Stimulated activated CD4-positive, alpha-beta T cell treated with anti-CD3 and anti-CD28 coated beads, Interleukin-12 subunit alpha, Interleukin-12 subunit beta, amount 100 ng/mL, for 4 hours (primary cell): ENCODE data around the gene PTCH2.
A peak's percentile ranks its signal among the peaks of the same experiment; 100 is the strongest.
"Not testable (repeated sequence)": the region's sequence is repeated elsewhere in the genome, so short reads cannot be mapped to it uniquely, and the experiment has no call there.

Source experiments
- DNase-seq: peaks from one replicate; pipeline ENCODE4 v3.0.0-alpha.2; 2020

Gene PTCH2

GRCh38 chr1:44819608-44820327 is 23.3 kb downstream of the PTCH2 start:
- DNase-seq, result peak; percentile 73

GRCh38 chr1:44819196-44819607 is 23.9 kb downstream of the PTCH2 start:
- no peak for DNase-seq

GRCh38 chr1:44817771-44818495 is 25.1 kb downstream of the PTCH2 start:
- no peak for DNase-seq

GRCh38 chr1:44817307-44817706 is 25.7 kb downstream of the PTCH2 start:
- no peak for DNase-seq

- not testable (repeated sequence) for DNase-seq
Observed at GRCh38 chr1:44815926-44816325, 27.1 kb downstream of the PTCH2 start.

- DNase-seq, result no peak
Observed at GRCh38 chr1:44812822-44813543, 30.1 kb downstream of the PTCH2 start.

GRCh38 chr1:44811234-44811633 is 31.8 kb downstream of the PTCH2 start:
- no peak for DNase-seq

- not testable (repeated sequence) for DNase-seq
Observed at GRCh38 chr1:44810762-44811105, 32.3 kb downstream of the PTCH2 start.

- DNase-seq, result no peak
Observed at GRCh38 chr1:44810101-44810761, 32.8 kb downstream of the PTCH2 start.

GRCh38 chr1:44808938-44809917 is 33.8 kb downstream of the PTCH2 start:
- peak; percentile 77 for DNase-seq

- DNase-seq, result peak; percentile 77
Observed at GRCh38 chr1:44808063-44808937, 34.8 kb downstream of the PTCH2 start, which contains the start of gene BTBD19. Gene BTBD19, plus strand, starts transcription at chr1:44808523. Its CDS starts 298 bp downstream, at chr1:44808821.

GRCh38 chr1:44807364-44808062 is 35.5 kb downstream of the PTCH2 start:
- peak; percentile 80 for DNase-seq

- no peak for DNase-seq
Observed at GRCh38 chr1:44806704-44807363, 36.2 kb downstream of the PTCH2 start, which contains the start of gene DYNLT4. Gene DYNLT4, minus strand, starts transcription at chr1:44807351. Its CDS starts 683 bp downstream, at chr1:44806668.

GRCh38 chr1:44806025-44806703 is 36.9 kb downstream of the PTCH2 start:
- no peak for DNase-seq

- no peak for DNase-seq
Observed at GRCh38 chr1:44805311-44806024, 37.6 kb downstream of the PTCH2 start.

- DNase-seq, result no peak
Observed at GRCh38 chr1:44803312-44804095, 39.5 kb downstream of the PTCH2 start.

GRCh38 chr1:44803062-44803311 is 40.1 kb downstream of the PTCH2 start:
- no peak for DNase-seq
